HG03571 (cell line): ENCODE data around the gene MAP7.
"Not testable (repeated sequence)": the region's sequence is repeated elsewhere in the genome, so short reads cannot be mapped to it uniquely, and the experiment has no call there.

Experiments used
- ATAC-seq: cut with Tn5 transposase; IDR thresholded peaks from one replicate; pipeline ENCODE4 v1.9.1; 2021; ENCODE audit not compliant: unreplicated experiment

The MAP7 gene

DNA sequence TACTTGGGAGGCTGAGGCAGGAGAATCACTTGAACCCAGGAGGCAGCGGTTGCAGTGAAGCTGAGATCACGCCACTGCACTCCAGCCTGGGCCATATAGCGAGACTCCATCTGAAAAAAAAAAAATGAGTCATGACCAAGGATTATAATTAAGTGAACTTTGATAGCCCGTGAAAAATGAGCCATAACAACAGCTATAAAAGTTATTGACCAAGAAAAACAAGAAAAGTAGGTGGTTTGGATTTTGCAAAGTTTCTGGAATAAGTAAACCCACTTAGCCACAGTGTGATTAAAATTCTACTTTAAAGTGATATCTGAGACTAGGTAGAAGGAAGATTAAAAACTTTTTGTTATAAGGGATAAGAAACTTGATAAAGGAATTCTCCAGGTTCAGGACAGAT, 234.6 kb downstream of the MAP7 start:
- ATAC-seq = no peak

- ATAC-seq = no peak
Measured at GRCh38 chr6:136312975-136313374, 237.2 kb downstream of the MAP7 start.

DNA sequence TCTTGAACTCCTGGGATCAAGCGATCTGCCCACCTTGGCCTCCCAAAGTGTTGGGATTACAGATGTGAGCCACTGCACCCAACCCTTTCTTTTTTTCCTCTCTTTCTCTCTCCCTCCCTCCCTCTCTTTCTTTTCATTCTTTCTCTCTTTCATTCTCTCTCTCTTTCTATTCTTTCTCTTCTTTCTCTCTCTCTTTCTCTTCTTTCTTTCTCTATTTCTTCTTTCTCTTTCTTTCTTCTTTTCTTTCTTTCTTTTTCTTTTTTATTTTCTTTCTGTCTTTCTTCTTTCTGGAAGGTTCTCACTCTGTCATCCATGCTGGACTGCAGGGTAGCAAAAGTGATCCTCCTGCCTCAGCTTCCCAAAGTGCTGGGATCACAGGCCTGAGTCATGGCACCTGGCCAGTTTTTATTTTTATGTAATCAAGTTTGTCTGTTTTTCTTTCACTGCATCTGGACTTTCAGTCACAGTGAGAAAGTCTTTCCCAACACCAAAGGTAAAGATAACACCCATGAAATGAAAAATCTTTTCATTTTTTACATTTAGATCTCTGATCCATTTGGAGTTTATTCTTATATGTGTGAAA, 240.4 kb downstream of the MAP7 start:
- ATAC-seq = no peak

DNA sequence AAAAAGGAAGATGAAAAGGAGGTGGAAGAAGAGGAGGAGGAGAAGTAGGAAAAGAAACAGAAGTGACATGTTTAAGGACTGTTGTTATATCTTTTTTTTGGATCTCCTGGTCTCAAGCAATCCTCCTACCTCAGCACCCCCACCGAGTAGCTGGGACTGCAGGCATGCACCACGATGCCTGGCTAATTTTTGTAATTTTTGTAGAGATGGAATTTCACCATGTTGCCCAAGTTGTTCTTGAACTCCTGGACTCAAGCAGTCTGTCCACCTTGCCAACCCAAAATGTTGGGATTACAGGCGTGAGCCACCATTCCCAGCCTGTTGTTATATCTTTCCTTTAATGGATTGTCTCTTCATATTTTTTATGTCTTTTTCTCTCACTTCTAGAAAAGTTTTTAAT, 241.1 kb downstream of the MAP7 start:
- no peak for ATAC-seq

DNA sequence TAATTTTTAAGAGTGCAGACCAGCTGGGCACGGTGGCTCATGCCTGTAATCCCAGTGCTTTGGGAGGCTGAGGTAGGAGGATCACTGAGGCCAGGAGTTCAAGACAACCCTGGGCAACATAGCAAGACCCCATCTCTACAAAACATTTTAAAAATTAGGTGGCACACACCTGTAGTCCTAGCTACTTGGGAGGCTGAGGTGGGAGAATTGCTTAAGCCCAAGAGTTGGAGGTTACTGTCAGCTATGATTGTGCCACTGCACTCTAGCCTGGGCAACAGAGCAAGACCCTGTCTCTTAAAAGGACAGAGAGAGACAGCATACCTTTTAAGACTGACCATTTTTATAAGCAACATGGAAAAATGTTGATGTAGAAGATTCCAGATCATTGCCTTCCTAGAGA, 241.8 kb downstream of the MAP7 start:
- not testable (repeated sequence) for ATAC-seq

- no peak for ATAC-seq
Measured at GRCh38 chr6:136307351-136307750, 242.9 kb downstream of the MAP7 start.

GRCh38 chr6:136306466-136306865, 243.8 kb downstream of the MAP7 start:
- ATAC-seq = no peak

DNA sequence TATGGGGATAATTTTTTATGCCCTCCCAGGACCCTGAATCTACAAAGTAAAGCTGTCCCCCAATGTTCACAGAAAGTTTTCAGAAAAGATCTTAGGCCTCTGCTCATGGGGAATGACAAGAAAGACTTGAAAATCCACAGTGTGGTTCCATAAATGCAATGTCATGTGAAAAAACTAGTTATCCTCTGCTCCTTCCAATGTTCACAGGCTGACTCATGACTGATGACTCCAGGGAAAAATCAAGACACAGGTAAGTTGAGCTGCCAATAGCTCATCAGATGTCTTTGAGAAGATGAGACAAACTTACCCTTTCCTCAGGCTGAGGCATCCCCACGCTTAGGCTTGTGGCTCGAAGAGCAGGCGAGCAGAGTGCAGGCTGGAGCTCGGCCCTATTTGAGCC, 245.8 kb downstream of the MAP7 start:
- no peak for ATAC-seq

DNA sequence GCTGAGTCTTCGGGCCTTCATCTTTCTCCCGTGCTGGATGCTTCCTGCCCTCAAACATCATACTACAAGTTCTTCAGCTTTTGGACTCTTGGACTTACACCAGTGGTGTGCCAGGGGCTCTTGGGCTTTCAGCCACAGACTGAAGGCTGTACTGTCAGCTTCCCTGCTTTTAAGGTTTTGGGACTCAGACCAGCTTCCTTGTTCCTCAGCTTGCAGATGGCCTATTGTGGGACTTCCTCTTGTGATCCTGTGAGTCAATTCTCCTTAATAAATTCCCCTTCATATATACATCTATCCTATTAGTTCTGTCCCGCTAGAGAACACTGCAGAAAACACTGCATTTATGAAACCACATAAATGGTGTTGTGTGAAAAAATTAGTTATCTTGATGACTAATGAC, 246.7 kb downstream of the MAP7 start:
- no peak for ATAC-seq

DNA sequence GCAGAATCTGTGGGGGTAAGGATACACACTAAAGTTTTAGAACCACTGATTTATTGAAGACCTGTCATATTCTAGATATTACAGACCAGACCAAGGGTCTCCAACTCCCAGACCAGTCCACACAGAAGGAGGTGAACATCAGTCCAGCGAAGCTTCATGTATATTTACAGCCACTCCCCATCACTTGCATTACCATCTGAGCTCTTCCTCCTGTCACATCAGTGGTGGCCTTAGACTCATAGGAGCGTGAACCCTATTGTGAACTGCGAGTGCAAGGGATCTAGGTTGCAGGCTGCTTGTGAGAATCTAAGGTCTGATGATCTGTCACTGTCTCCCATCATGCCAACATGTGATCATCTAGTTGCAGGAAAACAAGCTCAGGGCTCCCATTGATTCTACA, 255.6 kb downstream of the MAP7 start:
- no peak for ATAC-seq
